HFFc6 (cell line): ENCODE data around the gene KCNQ1OT1. TPM values are rescaled to one million over a fixed set of nuclear protein-coding genes. Genes with fewer than 3 reads are reported as not detected.

Experiments used
- DNase-seq: peaks from one replicate; pipeline ENCODE4 v3.0.0-alpha.2; 2018
- H3K27ac Mint-ChIP-seq: 2 replicates; pipeline ENCODE4 v1.8.0; 2020; ENCODE audit warnings: mild to moderate bottlenecking, mixed read lengths
- H3K27me3 Mint-ChIP-seq: 2 replicates; pipeline ENCODE4 v1.8.0; 2021; ENCODE audit warnings: mild to moderate bottlenecking, moderate library complexity, mixed read lengths; ENCODE audit not compliant: insufficient read depth
- H3K36me3 Mint-ChIP-seq: 2 replicates; pipeline ENCODE4 v1.8.0; 2021; ENCODE audit warnings: low read depth, mixed read lengths
- H3K4me1 Mint-ChIP-seq: 2 replicates; pipeline ENCODE4 v1.8.0; 2020; ENCODE audit warnings: low read depth, mixed read lengths
- H3K4me3 Mint-ChIP-seq: 2 replicates; pipeline ENCODE4 v1.8.0; 2020; ENCODE audit warnings: mild to moderate bottlenecking, moderate library complexity, mixed read lengths
- H3K9me3 Mint-ChIP-seq: 2 replicates; pipeline ENCODE4 v1.8.0; 2020; ENCODE audit warnings: mild to moderate bottlenecking, mixed read lengths
- total RNA-seq, 6 experiments: library from RNA; stranded (reverse); fragmentation: NEBNext Ultra II Directional; extraction: Animal tissue kit (Norgen Biotek cat#: 25700); gene quantifications; 2 replicates in 1 of 6; 3 replicates in 5 of 6; pipeline ENCODE4 v1.2.3, GENCODE V29; 2021
- TF ChIP-seq, protein P1 (sequence below): fragments of 200-600 bp; sonication (generic); IDR thresholded peaks from 2 replicates; pipeline ENCODE4 v1.5.0; 2021; ENCODE audit warnings: antibody characterized with exemption, mild to moderate bottlenecking

KCNQ1OT1 gene
- total RNA-seq, 6 experiments from 2014 or later, result 0.41 to 0.76 (median 0.43) TPM

DNA sequence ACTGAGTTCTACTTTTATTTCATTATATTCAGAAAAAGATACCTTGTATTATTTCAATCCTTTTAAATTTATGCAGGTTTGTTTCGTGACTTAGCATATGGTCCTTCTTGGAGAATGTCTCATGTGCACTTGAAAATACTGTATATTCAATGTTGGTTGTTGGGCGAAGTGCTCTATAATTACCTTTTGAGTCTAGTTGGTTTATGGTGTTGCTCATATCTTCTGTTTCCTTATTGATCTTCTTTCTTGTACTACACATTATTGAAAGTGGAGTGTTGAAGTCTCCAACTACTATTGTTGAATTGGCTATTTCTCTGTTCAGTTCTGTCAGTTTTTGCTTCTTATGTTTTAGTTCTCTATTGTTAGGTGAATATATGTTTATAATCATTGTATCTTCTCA, 90.4 kb downstream of the KCNQ1OT1 start:
- Mint-ChIP-seq H3K9me3 (no peaks in the 10 kb centered on the region), H3K36me3 (no peaks in the 10 kb centered on the region), H3K27ac (no peak overlapping the region), H3K4me1 (no peaks in the 10 kb centered on the region), H3K4me3 (no peak overlapping the region), H3K27me3 (peaks cover 15% of the 10 kb centered on the region)
- TF ChIP-seq, protein P1, sequence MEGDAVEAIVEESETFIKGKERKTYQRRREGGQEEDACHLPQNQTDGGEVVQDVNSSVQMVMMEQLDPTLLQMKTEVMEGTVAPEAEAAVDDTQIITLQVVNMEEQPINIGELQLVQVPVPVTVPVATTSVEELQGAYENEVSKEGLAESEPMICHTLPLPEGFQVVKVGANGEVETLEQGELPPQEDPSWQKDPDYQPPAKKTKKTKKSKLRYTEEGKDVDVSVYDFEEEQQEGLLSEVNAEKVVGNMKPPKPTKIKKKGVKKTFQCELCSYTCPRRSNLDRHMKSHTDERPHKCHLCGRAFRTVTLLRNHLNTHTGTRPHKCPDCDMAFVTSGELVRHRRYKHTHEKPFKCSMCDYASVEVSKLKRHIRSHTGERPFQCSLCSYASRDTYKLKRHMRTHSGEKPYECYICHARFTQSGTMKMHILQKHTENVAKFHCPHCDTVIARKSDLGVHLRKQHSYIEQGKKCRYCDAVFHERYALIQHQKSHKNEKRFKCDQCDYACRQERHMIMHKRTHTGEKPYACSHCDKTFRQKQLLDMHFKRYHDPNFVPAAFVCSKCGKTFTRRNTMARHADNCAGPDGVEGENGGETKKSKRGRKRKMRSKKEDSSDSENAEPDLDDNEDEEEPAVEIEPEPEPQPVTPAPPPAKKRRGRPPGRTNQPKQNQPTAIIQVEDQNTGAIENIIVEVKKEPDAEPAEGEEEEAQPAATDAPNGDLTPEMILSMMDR, result no peak
- DNase-seq, result no peak

DNA sequence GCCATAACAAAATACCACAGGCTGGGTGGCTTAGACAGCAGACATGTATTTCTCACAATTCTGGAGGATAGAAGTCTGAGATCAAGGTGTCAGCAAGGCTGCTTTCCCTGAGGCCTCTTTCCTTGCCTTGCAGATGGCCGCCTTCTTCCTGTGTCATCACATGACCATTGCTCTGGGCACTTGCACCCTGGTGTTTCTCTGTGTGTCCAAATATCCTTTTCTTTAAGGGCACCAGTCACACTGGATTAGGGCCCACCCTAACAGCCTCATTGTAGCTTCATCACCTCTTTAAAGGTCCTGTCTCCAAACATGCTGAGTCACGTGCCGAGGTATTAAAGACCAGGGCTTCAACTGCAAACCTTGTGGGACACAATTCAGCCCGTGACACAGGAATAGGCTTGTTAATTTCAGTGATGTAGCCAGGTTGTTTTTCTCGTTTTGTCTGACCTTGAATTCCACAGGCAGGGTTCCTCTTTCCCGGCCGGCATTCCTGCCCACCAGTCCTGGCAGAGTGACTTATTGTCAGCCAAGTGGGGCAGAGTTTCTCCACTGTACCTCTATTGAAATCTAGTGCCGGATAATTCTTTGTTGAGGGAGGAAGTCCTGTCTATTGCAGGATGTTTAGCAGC, 100.1 kb downstream of the KCNQ1OT1 start:
- DNase-seq, result no peak
- TF ChIP-seq, protein P1, result no peak
- Mint-ChIP-seq H3K9me3 (peaks cover 19% of the 10 kb centered on the region), H3K36me3 (no peaks in the 10 kb centered on the region), H3K4me1 (no peaks in the 10 kb centered on the region), H3K4me3 (no peak overlapping the region), H3K27ac (no peak overlapping the region), H3K27me3 (peaks cover 1% of the 10 kb centered on the region)

DNA sequence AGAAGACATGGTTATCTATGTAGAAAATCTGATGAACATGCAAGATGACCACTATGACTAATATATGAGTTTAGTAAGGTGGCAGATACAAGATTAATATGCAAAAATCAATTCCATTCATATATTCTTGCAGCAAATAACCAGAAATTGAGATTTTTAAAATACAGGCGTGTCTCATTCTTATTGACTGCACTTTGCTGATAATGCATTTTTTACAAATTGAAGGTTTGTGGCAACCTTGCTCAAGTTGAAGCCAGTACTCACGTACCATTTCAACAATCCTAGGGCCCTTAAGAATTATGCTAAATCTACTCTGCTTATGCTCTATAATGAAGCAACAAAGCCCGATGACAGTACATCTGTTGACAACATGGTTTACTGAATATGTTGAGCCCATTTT, 104.6 kb downstream of the KCNQ1OT1 start:
- no peak for DNase-seq
- TF ChIP-seq, protein P1, result no peak
- no peaks in the 10 kb centered on the region for H3K36me3 Mint-ChIP-seq
- no peaks in the 10 kb centered on the region for H3K4me1 Mint-ChIP-seq
- H3K27me3 Mint-ChIP-seq, result peaks cover 18% of the 10 kb centered on the region
- H3K27ac Mint-ChIP-seq, result no peak overlapping the region
- H3K4me3 Mint-ChIP-seq, result no peak overlapping the region
- peaks cover 19% of the 10 kb centered on the region for H3K9me3 Mint-ChIP-seq

DNA sequence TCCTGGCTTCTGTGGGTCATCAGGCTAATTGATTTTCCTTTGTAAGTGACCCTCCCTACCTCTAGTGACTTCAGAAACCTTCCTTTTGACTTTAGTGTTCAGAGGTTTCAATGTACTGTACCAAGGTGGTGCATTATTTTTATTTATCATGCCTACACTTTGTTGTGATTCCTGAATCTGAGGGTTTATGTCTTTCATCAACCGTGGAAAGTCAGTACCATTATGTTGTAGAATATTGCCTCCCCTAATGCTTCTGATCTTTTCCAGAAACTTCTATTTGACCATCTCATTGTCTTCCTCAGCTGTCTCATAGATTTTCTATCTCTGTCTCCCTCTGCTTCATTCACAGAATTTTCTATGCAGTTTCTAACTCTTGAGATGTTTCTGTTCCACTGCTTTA, 105.5 kb downstream of the KCNQ1OT1 start:
- Mint-ChIP-seq H3K36me3 (no peaks in the 10 kb centered on the region), H3K27ac (no peak overlapping the region), H3K4me1 (no peaks in the 10 kb centered on the region), H3K9me3 (peaks cover 19% of the 10 kb centered on the region), H3K4me3 (no peak overlapping the region), H3K27me3 (peaks cover 19% of the 10 kb centered on the region)
- TF ChIP-seq, protein P1, result no peak
- DNase-seq, result no peak

DNA sequence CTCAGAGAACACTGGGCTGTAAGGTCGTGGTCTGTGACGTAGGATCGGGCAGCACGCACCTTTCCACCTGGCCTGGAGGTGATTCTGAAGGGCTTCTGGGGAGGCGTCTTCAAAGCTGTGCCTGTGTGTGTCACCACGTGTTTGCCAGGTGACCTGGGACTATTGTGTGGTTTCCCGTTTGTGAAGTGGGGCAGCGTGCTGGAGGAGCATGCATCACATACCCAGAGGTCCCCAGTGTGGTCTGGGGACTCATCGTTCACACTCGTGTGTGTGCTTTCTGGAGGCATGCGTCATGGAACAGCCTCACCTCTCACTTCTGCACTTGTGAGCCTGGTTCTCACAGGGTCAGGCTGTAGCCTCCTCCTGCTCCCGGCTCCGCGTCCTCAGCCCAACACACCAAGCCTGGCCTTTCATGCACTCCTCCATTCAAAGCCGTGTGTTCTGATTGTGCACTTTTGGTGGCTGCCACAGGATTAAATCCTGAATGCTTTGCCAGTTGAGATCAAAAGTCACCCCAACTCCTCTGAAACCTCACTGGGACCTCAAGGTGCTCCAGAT, 106.3 kb downstream of the KCNQ1OT1 start:
- no peaks in the 10 kb centered on the region for H3K4me1 Mint-ChIP-seq
- no peak overlapping the region for H3K4me3 Mint-ChIP-seq
- H3K27me3 Mint-ChIP-seq, result peaks cover 22% of the 10 kb centered on the region
- H3K9me3 Mint-ChIP-seq, result peaks cover 12% of the 10 kb centered on the region
- no peak for DNase-seq
- no peaks in the 10 kb centered on the region for H3K36me3 Mint-ChIP-seq
- TF ChIP-seq, protein P1, result no peak
- H3K27ac Mint-ChIP-seq, result no peak overlapping the region
